DOHH2 (cell line): Measurements from ENCODE around the gene MRPL34.

Experiments
- EZH2phosphoT487 ChIP-seq: fragments of 200-600 bp; sonication (generic); IDR thresholded peaks from 2 replicates; pipeline ENCODE4 v1.6.1; 2017; ENCODE audit warnings: borderline replicate concordance, mild to moderate bottlenecking, antibody characterized with exemption, low read length, moderate library complexity, mixed read lengths
- TF ChIP-seq, protein P1 (sequence below): fragments of 200-600 bp; sonication (generic); IDR thresholded peaks from one replicate; pipeline ENCODE4 v1.5.1; 2014; ENCODE audit warnings: antibody characterized with exemption, mild to moderate bottlenecking, low read depth, low read length; ENCODE audit not compliant: poor library complexity, severe bottlenecking

DNA sequence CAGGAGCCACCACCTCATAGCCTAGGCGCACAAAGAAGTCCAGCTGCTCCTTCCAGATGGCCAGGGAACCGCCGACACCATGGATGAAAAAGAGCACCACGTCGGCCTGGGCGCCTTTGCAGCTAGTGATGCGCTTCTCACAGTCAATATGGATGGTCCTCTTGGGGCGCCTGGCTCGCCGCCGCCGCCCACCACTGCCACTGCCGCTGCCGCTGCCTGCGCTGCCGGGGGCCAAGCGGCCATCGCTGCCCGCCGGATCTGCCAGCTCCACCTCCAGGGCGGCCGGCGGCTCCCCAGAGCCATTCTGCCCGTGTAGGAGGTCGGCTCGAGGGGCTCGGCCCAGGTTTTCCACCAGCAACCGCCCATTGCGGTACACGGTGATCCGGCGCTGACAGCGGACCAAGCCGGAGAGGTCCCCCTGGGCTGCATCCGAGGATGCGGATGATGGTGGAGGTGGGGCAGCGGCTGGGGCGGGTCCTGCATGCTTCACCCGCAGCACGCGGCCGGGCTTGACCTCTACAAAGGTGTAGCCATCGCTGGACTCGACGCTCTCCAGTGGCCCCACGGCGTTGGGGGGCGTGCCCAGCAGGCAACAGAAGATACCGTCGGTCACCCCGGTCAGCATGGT lies 4.6 kb upstream of the MRPL34 start:
- TF ChIP-seq, protein P1, sequence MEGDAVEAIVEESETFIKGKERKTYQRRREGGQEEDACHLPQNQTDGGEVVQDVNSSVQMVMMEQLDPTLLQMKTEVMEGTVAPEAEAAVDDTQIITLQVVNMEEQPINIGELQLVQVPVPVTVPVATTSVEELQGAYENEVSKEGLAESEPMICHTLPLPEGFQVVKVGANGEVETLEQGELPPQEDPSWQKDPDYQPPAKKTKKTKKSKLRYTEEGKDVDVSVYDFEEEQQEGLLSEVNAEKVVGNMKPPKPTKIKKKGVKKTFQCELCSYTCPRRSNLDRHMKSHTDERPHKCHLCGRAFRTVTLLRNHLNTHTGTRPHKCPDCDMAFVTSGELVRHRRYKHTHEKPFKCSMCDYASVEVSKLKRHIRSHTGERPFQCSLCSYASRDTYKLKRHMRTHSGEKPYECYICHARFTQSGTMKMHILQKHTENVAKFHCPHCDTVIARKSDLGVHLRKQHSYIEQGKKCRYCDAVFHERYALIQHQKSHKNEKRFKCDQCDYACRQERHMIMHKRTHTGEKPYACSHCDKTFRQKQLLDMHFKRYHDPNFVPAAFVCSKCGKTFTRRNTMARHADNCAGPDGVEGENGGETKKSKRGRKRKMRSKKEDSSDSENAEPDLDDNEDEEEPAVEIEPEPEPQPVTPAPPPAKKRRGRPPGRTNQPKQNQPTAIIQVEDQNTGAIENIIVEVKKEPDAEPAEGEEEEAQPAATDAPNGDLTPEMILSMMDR: no peak
- no peak for TF ChIP-seq EZH2phosphoT487
